GM21390 (cell line): ENCODE data around the gene TMEM145.

Experiments used
- ATAC-seq: cut with Tn5 transposase; IDR thresholded peaks from one replicate; pipeline ENCODE4 v1.9.1; 2021; ENCODE audit not compliant: unreplicated experiment

The TMEM145 gene

GRCh38 chr19:42288881-42289555 is 24.1 kb upstream of the TMEM145 start:
- no peak for ATAC-seq

GRCh38 chr19:42289556-42290041 is 23.5 kb upstream of the TMEM145 start:
- no peak for ATAC-seq

- no peak for ATAC-seq
Observed at GRCh38 chr19:42290136-42290522, 23.0 kb upstream of the TMEM145 start.

GRCh38 chr19:42290523-42291434 is 22.3 kb upstream of the TMEM145 start:
- no peak for ATAC-seq

DNA sequence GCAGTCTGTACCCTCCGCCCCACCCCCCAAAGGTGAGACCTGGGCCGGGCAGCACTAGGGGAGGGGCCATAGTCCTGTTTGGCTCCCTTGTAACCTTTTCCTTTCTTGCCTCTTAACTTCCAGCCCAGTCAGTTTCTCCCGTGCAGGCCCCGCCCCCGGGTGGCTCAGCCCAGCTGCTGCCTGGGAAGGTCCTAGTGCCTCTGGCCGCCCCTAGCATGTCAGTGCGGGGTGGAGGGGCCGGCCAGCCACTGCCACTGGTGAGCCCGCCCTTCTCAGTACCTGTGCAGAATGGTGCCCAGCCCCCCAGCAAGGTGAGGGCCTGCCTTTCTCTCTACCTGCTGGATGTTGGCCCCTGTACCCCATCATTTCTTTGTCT is 21.7 kb upstream of the TMEM145 start:
- ATAC-seq: no peak

- no peak for ATAC-seq
Observed at GRCh38 chr19:42292042-42292960, 20.8 kb upstream of the TMEM145 start.

DNA sequence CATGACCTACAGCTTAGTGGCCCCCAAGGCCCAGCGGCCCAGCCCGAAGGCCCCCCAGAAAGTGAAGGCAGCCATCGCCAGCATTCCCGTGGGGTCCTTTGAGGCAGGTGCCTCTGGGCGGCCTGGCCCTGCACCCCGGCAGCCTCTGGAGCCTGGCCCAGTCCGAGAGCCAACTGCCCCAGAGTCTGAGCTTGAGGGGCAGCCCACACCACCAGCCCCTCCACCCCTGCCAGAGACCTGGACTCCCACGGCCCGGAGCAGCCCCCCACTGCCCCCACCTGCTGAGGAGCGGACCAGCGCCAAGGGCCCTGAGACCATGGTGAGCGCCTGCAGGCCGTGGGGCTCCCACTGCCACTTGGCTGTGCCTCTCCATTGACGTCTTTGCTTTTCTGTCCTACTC is 20.1 kb upstream of the TMEM145 start:
- no peak for ATAC-seq

DNA sequence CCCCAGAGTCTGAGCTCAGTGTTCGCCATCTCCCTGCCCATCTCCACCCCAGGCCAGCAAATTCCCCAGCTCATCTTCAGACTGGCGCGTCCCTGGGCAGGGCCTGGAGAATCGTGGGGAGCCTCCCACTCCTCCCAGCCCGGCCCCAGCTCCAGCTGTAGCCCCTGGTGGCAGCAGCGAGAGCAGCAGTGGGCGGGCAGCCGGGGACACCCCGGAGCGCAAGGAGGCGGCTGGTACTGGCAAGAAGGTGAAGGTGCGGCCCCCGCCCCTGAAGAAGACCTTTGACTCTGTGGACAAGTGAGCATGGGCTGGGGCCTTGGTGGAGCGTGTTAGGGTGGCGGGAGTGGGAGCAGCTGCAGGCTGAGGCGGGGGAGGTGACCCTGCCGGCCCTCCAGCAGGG is 19.6 kb upstream of the TMEM145 start:
- no peak for ATAC-seq

GRCh38 chr19:42293948-42294347 is 19.2 kb upstream of the TMEM145 start:
- ATAC-seq: no peak

- no peak for ATAC-seq
Observed at GRCh38 chr19:42294471-42295137, 18.5 kb upstream of the TMEM145 start.

- ATAC-seq: no peak
Observed at GRCh38 chr19:42295342-42295741, 17.8 kb upstream of the TMEM145 start.

DNA sequence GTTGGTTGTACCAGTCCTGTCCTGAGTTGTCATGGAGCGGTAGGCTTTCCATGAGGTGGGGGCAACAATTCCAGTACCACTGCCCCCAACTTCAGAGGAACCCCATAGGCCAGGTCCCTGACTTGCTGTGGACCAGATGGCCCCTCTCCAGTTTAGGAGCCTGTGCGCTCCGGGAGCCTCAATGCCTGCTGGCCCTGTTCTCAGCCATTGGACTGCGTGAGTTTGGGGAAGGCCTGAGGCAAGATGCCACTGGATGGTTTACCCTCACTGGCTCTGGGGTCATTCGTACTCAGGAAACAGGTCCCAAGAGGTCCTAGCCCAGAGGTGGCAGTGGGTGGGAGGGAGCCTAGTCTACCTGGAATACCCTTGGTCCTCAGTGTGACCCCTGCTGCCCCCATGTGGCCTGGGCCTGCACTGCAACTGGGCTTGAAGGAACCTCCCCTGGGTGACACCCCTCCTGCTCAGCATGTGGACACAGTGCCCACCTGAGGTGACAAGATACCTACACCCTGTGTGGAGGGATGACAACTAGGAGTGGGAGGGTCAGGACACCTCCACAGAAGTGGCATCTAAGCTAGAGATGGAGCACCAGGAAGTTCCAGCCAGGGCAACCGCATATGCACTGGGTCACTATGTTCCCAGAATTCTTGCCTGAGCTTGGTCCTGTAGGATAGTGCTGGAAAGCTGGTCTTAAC is 17.1 kb upstream of the TMEM145 start:
- ATAC-seq: no peak

DNA sequence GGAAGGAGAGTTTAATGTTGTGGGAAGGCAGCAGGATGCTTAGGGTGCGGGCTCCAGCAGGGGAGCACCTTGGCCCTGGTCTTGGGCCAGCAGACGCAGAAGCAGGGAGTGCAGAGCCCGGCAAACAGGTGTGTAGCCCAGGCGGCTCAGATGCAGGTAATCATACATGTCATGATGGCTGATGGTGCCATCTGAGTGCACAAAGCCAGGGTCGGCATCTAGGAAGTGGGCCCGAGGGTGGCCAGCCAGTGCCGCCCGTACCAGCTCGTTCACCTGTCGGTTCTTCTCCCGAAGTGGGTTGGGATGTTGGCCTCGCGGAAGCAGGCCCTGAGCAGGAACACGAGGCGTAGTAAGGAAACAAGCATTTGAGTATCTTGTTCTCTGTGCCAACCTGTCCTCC is 16.1 kb upstream of the TMEM145 start:
- no peak for ATAC-seq

DNA sequence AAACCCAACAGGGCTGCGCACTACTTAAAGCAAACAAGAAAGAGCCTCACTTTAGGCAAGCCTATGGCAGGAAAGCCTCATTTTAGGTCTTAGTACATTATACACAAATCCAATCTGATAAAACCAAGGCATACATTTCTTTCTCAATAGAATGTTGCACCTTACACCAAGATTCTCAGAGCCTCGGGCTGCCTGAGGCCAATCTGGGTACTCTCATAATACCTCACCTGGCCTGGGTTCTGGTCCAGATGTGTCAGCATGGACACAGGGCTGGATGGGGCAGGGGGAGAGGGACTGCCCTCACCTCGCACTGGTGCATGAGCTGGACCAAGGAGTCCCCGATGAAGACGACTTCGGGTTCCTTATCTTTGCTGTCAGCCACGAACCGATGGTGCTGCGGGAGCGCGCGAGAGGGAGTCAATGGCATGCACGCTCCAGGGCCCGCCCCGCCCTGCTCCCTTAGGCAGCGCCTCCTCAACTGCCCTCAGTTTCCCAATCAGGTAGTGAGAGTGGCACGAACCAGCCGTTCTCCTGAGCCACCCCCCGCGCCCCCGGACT is 11.4 kb upstream of the TMEM145 start, which contains the start of gene PRR19:
Gene PRR19, plus strand, starts transcription at position 487 of the 558 bp plus-strand sequence. CDS start 7,453 bp downstream, outside the sequence.
- no peak for ATAC-seq

DNA sequence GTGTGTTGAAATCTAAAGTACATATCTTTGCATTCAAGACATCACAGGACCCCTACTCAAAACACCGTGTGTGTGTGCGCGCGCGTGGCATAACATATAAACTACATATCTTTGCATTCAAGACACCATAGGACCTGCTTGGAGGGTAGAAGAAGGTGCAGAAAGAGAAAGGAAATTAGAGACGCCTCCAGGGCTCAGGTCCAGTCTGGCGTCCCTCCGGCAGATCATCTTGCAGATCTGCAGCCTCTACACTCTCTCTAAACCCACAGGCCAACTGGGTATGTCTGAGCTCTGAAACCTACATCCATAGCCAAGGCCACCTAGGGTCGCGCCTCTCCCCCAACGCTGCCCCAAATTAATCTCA is 10.0 kb upstream of the TMEM145 start:
- ATAC-seq: no peak

GRCh38 chr19:42303876-42304275 is 9.2 kb upstream of the TMEM145 start:
- no peak for ATAC-seq

- ATAC-seq: no peak
Observed at GRCh38 chr19:42306646-42307045, 6.5 kb upstream of the TMEM145 start.

GRCh38 chr19:42309686-42310085 is 3.4 kb upstream of the TMEM145 start:
- no peak for ATAC-seq

- ATAC-seq: no peak
Observed at GRCh38 chr19:42311657-42312056, 1.5 kb upstream of the TMEM145 start.

DNA sequence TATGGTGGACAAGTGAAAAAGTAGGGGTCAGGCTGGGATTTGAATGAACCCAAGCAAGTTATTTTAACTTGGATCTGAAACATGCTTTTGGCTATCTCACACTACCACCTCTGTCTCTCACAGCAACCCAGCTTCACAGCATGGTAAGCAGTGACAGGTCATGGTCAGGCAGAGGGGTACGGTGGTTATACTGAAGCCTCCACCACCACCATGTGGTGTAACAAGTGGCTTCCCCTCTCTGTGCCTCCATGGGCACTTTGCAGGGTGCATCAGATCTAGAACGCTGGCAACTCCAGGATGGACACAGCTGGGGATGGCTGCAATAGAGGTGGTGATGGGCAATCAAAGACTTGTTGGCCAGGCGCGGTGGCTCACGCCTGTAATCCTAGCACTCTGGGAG is 739 bp upstream of the TMEM145 start:
- no peak for ATAC-seq
